ENCODE results near the gene RPUSD2.
"Not testable (repeated sequence)": the region's sequence is repeated elsewhere in the genome, so short reads cannot be mapped to it uniquely, and the experiment has no call there.

Gene RPUSD2

DNA sequence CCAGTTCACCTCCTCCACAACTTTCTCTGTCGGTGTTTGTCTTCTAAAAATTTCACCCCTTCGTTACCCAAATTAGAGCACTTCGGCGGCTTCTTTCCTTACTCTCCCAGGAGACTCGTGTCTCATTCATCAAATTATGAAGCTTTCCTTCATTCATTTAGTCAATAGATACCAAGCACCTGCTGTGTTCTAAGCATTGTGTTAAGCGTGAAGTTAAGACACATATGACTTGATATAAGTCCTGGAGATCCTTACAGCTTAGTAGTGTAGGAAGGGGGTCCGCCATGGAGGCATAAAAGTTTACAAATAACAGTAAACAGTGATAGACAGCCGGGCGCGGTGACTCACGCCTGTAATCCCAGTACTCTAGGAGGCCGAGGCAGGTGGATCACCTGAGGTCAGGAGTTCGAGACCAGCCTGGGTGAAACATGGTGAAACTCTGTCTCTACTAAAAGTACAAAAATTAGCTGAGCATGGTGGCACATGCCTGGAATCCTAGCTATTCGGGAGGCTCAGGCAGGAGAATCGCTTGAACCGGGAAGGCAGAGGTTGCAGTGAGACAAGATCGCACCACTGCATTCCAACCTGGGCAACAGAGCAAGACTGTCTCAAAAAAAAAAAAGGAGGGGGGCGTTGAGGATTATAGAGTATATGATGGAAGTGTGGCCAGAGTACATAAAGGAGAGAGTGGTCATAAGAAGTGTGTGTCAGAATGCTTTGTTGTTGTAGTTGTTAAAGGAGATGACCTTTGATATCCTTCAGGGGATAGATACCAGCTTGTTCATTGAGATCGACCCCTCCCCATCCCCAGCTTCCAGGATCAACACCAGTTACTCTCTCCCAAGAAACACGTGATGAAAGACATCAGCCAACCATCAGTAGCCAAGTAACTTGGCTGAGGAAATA, 3.5 kb upstream of the RPUSD2 start:
- DNase-seq (ENCODE audit: low read depth), result no peak

DNA sequence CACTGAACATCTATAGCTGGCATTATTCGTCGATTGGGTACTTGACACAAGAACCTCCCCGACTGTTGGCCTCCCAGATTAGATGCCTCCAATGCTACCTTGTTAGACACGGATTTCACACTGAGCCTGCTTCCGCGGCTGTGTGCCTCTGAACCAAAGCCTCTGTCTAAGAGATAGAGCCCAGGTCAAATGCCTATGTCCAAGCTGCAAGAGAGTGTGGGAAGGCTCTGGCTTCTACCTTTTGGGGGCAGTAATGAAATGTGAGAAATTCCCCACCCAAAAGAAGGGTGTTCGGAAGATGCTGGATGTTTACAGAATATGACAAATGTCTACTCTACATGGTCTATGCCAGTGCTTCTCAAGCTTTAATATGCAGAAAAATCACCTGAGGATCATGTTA, 2.0 kb upstream of the RPUSD2 start:
- DNase-seq (ENCODE audit: low read depth), result no peak

DNA sequence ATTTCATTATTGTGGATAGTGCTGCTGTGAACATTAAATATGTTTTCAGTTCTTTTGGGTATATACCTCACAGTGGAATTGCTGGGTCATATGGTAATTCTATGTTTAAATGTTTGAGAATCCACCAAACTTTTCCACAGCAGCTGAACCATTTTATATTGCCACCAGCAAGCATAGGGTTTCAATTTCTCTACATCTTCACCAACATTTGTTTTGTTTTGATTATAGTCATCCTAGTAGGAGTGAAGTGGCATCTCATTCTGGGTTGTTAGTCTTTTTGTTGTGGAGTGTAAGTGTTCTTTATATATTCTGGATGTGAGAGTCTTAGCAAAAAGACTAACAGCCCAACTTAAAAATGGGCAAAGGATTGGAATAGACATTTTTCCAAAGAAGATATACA, 6.0 kb downstream of the RPUSD2 start:
- DNase-seq (ENCODE audit: low read depth), result no peak

- DNase-seq (ENCODE audit: low read depth), result not testable (repeated sequence)
Observed at GRCh38 chr15:40576914-40577313, 7.8 kb downstream of the RPUSD2 start.

DNA sequence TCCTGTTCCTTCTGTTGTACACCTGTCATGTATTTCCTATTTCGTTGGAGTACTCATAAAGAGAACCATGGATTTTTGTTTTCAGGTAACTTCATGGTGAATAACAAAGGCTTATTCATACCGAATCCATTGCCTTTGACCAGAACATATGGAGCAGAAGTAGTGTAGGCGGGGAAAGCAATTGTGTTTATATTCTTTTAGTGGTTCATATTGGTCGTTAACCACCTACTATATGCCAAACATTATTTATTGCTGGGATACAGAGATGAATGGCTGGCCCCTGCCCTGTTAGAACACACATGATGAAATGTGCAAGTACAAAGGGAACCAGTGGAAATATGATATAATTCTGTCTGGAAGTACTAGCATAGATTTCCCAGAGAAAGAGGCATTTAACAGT, 9.8 kb downstream of the RPUSD2 start:
- DNase-seq (ENCODE audit: low read depth), result no peak

DNA sequence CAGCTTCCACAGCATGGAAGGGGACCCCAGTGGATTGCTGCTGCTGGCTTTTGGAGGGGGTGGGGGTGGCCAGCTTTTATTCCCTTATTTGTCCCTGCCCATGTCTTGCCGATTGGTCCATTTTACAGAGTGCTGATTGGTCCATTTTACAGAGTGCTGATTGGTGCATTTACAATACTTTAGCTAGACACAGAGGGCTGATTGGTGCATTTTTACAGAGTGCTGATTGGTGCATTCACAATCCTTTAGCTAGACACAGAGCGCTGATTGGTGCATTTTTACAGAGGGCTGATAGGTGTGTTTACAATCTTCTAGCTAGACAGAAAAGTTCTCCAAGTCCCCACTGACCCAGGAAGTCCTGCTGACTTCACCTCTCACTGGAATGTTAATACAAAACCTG, 12.7 kb downstream of the RPUSD2 start:
- not testable (repeated sequence) for DNase-seq (ENCODE audit: low read depth)

DNA sequence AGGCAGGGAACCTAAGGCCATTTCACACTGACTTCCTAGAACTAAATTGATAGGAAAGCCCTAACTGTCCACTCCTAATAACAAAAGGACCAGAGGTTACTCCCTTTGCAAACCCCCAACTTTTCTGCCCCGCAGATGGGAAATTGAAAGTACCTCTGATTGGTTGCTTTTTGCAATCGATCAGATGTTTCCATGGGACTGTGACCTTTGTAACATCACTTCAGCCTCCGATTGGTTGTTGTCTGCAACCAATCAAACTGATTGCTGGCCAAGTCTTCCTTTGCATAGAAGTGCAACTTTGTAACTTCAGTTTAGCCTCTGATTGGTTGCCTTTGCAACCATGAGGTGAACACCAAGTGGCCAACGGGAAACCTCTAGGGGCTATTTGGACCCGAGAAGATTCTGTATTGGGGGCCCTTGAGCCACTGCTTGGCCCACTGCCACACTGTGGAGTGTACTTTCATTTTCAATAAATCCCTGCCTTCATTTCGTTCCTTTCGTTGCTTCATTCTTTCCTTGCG, 13.7 kb downstream of the RPUSD2 start:
- peak; percentile 68 for DNase-seq (ENCODE audit: low read depth)

- DNase-seq (ENCODE audit: low read depth), result no peak
Observed at GRCh38 chr15:40584191-40584590, 15.1 kb downstream of the RPUSD2 start.

- DNase-seq (ENCODE audit: low read depth), result no peak
Observed at GRCh38 chr15:40590667-40591050, 21.6 kb downstream of the RPUSD2 start.

- no peak for DNase-seq (ENCODE audit: low read depth)
Observed at GRCh38 chr15:40591389-40591788, 22.3 kb downstream of the RPUSD2 start.

DNA sequence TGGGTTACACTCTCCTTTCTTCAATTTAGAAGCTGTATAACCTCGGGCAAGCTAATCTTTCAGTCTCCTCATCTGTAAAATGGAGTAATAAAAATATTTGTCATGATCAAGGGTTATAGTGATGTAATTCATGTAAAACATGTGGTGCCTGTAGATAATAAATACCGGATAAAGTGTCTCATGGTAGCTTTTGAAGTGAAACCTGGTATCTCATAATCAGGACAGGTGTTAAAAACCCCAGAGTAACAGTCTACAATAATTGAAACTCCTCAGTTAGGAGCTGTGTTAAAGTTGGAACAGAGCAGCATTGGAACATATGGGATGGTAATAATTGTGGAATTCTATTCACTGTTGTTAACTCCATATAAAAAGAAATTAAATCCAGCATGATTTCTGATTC, 24.1 kb downstream of the RPUSD2 start:
- no peak for DNase-seq (ENCODE audit: low read depth)

DNA sequence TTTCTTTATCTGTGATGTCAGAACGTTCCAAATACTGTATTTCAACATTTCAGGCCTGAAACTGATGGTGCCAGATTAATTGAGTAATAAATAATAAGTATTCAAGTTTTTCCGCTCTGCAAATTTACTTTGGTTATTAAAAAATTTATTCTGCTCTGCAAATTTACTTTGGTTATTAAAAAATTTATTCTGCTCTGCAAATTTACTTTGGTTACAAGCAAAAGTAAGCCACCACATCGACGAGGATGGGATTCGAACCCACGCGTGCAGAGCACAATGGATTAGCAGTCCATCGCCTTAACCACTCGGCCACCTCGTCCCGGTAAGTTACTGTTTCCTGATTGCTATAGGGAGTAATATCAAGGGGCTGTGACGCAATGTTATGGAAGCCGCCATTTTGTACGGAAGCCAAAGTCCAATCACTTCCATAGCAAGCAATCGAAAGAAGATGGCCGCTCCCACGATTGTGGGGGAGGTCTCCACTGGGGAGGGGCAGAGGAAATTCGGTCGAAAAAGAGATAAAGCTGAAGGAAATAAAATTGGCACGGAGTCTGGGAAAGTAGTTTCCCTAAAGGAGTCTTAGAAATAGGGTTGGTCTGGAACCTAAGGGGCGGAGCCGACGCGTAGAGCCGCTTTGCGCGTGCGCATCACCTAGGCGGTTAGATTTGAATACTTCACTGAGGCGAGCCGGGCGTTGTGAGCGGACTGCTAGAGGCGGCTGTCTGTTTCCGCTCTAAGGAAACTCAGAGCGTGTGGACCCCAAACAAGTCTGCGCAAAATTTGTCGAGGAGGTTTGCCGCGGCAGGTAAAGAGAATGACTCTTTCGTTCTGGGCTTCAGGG, 24.7 kb downstream of the RPUSD2 start, which contains the start of gene KNL1:
Gene KNL1, plus strand, starts transcription at position 662 of the 841 bp plus-strand sequence. CDS start 8,683 bp downstream, outside the sequence.
- DNase-seq (ENCODE audit: low read depth), result peak; percentile 88

DNA sequence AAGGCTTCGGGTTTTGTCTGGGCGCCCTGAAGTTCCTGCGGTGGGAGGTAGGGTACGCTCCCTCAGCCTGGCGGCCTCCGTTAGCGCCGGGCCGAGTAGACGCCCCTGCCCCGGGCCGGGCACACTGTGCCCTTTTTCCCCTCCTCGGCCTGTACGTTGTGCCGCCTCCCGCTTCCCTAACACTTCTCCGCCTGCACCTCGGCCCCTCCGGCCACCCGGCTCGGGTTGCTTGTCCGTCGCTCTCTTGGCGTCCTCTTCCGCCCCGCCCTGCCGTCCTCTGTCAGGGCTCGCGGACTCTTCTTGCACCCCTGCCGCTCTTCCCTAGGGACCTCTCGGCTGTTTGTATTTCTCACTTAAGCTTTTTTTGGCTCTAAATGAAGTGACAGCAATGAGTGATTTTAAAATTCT, 25.3 kb downstream of the RPUSD2 start:
- DNase-seq (ENCODE audit: low read depth), result peak; percentile 15

DNA sequence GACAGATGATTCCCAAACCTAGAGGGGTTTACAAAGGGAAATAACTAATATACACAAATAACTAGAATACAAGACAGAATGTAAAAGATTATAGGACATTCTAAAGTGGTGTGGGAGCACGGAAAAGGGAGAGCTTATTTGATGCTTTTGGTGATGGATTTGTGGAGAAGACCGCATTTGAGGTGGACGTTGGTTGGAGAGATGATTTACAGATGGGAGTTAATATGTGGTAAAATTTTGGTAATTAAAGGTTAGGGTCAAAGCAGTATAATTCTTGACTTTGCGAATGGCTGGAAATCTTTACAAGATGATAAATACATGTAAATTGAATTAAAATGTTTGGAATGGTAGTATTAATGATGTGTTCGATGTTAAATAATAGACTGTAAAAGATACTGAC, 26.1 kb downstream of the RPUSD2 start:
- DNase-seq (ENCODE audit: low read depth), result no peak

DNA sequence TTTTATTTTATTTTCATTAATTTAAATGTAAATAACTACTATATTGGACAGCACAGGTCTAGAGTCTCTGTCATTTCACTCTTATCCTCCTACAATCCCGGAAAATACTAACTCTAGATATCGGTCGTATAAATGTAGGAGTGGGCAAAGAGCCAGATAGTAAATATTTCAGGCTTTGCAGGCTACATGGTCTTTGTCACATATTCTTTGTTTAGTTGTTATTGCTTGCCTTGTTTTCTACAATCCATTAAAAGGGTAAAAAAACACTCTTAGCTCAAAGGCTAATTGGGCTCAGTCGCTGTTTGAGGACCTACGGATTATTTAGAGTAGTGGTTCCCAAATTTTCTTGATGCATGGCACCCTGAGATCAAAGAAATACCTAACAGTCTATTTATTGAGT, 26.7 kb downstream of the RPUSD2 start:
- no peak for DNase-seq (ENCODE audit: low read depth)

DNA sequence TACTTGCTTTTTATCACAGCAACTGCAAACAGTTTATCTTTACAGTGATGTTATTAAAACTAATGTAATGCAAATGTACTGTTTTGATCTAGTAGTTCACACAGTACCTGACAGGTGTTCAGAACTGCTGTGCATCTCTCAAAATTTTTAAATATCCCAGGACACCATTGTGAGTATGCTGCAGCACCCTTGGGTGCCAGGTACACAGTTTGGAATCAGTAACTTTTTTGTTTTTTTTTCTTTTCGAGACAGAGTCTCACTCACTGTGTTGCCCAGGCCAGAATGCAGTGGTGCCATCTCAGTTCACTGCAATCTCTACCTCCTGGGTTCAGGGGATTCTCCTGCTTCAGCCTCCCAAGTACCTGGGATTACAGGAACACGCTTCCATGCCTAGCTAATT, 27.9 kb downstream of the RPUSD2 start:
- DNase-seq (ENCODE audit: low read depth), result no peak

DNA sequence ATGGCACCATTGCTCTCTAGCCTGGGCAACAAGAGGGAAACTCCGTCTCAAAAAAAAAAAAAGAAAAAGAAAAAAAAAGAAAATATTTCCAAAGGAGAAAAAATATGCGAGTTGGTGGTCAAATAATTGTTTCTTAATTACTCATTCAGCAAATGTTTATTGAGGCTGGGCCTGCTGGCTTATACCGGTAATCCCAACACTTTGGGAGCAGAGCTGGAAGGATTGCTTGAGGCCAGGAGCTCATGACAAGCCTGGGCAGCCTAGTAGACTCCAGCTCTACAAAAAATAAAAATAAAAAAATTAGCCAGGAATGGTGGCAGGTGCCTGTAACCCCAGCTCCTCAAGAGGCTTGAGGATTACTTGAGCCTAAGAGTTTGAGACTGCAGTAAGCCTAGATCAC, 29.0 kb downstream of the RPUSD2 start:
- DNase-seq (ENCODE audit: low read depth), result no peak

GRCh38 chr15:40598672-40599071, 29.6 kb downstream of the RPUSD2 start:
- DNase-seq (ENCODE audit: low read depth), result no peak

- no peak for DNase-seq (ENCODE audit: low read depth)
Observed at GRCh38 chr15:40600956-40601355, 31.9 kb downstream of the RPUSD2 start.

DNA sequence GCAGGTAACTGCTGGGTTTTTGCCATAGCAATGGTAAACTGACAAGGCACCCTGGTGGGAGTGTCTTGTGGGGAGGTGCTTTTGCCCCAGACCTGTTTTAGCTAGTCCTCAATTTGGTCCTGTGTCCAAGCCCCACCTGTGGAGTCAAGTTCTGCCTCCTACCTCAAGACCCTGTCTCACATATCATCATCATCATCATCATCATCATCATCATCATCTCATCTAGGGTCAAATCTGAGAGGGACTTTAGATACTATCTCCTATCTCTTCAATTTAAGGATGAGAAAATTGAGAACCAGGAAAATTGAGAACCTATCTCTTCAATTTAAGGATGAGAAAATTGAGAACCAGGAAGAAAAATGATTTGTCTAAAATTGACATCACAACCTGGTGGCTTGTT, 34.8 kb downstream of the RPUSD2 start:
- DNase-seq (ENCODE audit: low read depth), result no peak

- no peak for DNase-seq (ENCODE audit: low read depth)
Observed at GRCh38 chr15:40613080-40613479, 44.0 kb downstream of the RPUSD2 start.

- DNase-seq (ENCODE audit: low read depth), result no peak
Observed at GRCh38 chr15:40618023-40618422, 48.9 kb downstream of the RPUSD2 start.

DNA sequence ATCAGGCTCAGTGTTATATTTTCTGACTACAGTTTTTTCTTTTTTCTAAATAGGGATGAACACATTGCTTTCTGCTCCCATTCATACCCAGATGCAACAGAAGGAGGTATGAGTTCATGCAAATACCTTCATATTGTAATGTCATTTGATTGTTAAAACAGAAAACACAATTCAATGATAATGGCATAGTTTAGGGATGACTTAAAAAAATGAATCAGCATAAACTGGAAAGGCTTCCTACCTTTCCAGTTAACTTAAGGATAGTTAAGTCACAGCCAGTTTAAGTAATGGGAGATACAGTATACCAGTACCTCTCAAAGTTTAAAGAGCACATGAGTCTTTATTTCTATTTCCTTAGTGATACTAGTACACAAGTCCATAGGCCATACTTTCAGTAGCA, 49.8 kb downstream of the RPUSD2 start:
- no peak for DNase-seq (ENCODE audit: low read depth)
